Parathyroid adenoma (tissue), 2 donors: ENCODE data around the gene EPHX1.

ENCODE experiments used
- H2AFZ ChIP-seq: fragments of 300-600 bp; sonication (generic); one replicate; pipeline ENCODE4 v1.7.0; 2017; ENCODE audit warnings: antibody characterized with exemption, mild to moderate bottlenecking
- H3K27ac ChIP-seq: fragments of 300-600 bp; sonication (generic); one replicate; pipeline ENCODE4 v1.7.0; 2017
- H3K27me3 ChIP-seq: fragments of 300-600 bp; sonication (generic); one replicate; pipeline ENCODE4 v1.7.0; 2017; ENCODE audit warnings: low read length; ENCODE audit not compliant: control insufficient read depth, insufficient read depth
- H3K36me3 ChIP-seq: fragments of 300-600 bp; sonication (generic); one replicate; pipeline ENCODE4 v1.7.0; 2017; ENCODE audit warnings: low read length; ENCODE audit not compliant: control insufficient read depth, insufficient read depth
- H3K4me1 ChIP-seq: fragments of 300-600 bp; sonication (generic); one replicate; pipeline ENCODE4 v1.7.0; 2017; ENCODE audit warnings: control low read depth
- H3K4me2 ChIP-seq: fragments of 300-600 bp; sonication (generic); one replicate; pipeline ENCODE4 v1.7.0; 2017; ENCODE audit warnings: low read length
- H3K4me3 ChIP-seq: fragments of 300-600 bp; sonication (generic); one replicate; pipeline ENCODE4 v1.7.0; 2017; ENCODE audit warnings: low read depth, low read length
- H3K79me2 ChIP-seq: fragments of 300-600 bp; sonication (generic); one replicate; pipeline ENCODE4 v1.7.0; 2017; ENCODE audit warnings: control low read depth
- H3K9ac ChIP-seq: fragments of 300-600 bp; sonication (generic); one replicate; pipeline ENCODE4 v1.7.0; 2017; ENCODE audit warnings: mild to moderate bottlenecking
- H3K9me3 ChIP-seq: fragments of 300-600 bp; sonication (generic); one replicate; pipeline ENCODE4 v1.7.0; 2017; ENCODE audit warnings: low read length; ENCODE audit not compliant: control insufficient read depth
- TF ChIP-seq, protein P1 (sequence below): fragments of 300-600 bp; sonication (generic); IDR thresholded peaks from one replicate; pipeline ENCODE4 v1.7.0; 2017; ENCODE audit warnings: antibody characterized with exemption, mild to moderate bottlenecking
- donor health status: primary hyperparathyroidism.

Gene EPHX1

DNA sequence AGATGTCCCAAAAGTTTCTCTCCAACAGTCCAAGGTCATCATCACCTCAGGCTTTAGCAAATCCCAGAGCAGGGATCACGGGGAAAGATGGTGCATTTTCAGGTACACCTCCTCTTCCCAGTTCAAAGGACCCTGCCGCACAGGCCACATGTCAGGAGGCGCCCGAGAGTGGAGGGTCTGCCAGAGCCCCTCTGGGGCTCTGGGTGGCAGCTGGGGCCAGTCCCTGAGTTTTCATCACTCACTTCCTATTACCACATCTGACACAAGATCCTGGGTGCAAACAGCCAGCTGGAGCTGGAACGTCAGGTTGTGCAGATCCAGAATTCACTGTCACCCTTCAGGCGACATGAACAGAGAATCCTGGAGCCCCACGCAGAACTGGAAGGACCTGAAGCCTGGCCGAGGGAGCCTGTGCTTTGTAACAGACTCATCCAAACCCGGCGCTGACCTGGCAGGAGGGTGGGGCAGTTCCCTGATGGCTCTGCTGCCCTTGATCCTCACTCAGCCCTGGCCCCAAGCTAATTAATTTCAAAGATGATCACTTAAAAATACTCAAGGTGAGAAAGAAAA, 63.4 kb downstream of the EPHX1 start:
- Histone ChIP-seq H3K9me3 (no peaks in the 10 kb centered on the region), H3K4me2 (no peak overlapping the region), H3K27ac (no peak overlapping the region), H3K79me2 (no peaks in the 10 kb centered on the region), H3K27me3 (no peaks in the 10 kb centered on the region), H3K9ac (no peak overlapping the region), H2AFZ (no peak overlapping the region), H3K4me1 (peaks cover 7% of the 10 kb centered on the region), H3K36me3 (no peaks in the 10 kb centered on the region), H3K4me3 (no peak overlapping the region)
- TF ChIP-seq, protein P1, sequence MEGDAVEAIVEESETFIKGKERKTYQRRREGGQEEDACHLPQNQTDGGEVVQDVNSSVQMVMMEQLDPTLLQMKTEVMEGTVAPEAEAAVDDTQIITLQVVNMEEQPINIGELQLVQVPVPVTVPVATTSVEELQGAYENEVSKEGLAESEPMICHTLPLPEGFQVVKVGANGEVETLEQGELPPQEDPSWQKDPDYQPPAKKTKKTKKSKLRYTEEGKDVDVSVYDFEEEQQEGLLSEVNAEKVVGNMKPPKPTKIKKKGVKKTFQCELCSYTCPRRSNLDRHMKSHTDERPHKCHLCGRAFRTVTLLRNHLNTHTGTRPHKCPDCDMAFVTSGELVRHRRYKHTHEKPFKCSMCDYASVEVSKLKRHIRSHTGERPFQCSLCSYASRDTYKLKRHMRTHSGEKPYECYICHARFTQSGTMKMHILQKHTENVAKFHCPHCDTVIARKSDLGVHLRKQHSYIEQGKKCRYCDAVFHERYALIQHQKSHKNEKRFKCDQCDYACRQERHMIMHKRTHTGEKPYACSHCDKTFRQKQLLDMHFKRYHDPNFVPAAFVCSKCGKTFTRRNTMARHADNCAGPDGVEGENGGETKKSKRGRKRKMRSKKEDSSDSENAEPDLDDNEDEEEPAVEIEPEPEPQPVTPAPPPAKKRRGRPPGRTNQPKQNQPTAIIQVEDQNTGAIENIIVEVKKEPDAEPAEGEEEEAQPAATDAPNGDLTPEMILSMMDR = no peak

DNA sequence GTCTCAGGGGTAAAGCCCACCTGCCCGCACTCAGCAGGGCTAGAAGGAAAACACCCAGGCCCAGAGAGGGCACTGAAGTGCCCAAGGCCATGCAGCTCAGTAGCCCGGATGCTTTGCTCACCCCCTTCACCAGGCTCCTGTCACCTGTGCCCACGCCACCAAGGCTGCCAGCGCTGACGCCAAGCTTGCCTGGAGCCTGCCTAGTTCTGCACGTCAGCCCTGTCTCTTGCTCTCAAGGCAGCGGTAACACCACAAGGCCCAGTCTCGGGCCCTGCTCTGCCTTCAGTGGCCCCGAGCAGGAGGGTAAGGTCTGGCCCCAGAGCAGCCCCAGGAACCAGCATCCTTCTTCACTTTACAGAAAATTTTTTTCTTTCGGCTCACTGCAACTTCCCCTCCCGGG, 64.5 kb downstream of the EPHX1 start:
- no peak overlapping the region for H3K27ac ChIP-seq

DNA sequence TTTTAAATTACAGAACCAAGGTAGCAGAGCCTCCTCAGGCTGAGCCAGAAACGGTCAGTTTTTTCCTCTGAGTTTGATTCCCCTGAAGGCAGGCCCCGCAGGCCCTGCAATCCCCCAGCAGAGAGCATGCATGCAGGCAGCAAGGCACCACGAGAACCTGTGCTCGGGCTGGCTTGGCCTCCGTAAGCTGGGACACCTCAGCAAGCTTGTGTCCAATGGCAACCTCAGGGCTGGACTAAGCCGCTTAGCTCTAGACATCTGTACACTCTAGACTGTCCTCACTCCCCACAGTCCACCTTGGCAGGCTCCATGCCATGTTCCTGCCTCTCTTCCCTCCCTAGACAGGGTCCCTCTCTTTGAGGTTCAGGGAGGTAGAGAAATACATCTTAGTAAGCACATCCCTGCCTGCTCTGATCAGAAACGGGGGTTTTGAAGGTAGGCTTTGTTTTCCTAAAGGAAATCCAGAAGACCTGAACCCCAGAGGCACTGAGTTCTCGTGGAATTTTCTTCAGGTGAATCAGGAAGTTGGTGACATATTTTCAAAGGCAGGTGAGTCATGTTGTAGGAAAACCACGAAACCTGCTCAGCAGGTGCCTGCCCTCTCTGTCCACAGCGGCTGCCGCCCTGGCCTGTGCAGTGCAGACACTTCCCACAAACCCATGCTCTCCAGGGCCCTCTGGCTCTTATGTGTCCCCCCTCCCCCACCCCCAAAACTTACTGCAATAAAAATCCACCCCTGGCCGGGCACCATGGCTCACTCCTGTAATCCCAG, 65.3 kb downstream of the EPHX1 start:
- H3K9ac ChIP-seq = no peak overlapping the region
- no peaks in the 10 kb centered on the region for H3K9me3 ChIP-seq
- TF ChIP-seq, protein P1 = no peak
- no peaks in the 10 kb centered on the region for H3K36me3 ChIP-seq
- no peaks in the 10 kb centered on the region for H3K27me3 ChIP-seq
- H3K27ac ChIP-seq = no peak overlapping the region
- peaks cover 7% of the 10 kb centered on the region for H3K4me1 ChIP-seq
- no peak overlapping the region for H2AFZ ChIP-seq
- no peaks in the 10 kb centered on the region for H3K79me2 ChIP-seq
- no peak overlapping the region for H3K4me2 ChIP-seq
- H3K4me3 ChIP-seq = no peak overlapping the region

More for the DNA sequence above, 64.5 kb downstream of the EPHX1 start:
- TF ChIP-seq, protein P1 = no peak
- H3K9ac ChIP-seq = no peak overlapping the region
- H3K4me3 ChIP-seq = no peak overlapping the region
- no peaks in the 10 kb centered on the region for H3K79me2 ChIP-seq
- no peaks in the 10 kb centered on the region for H3K27me3 ChIP-seq
- H3K9me3 ChIP-seq = no peaks in the 10 kb centered on the region
- no peaks in the 10 kb centered on the region for H3K36me3 ChIP-seq
- H3K4me1 ChIP-seq = peaks cover 7% of the 10 kb centered on the region
- H3K4me2 ChIP-seq = no peak overlapping the region
- H2AFZ ChIP-seq = no peak overlapping the region

DNA sequence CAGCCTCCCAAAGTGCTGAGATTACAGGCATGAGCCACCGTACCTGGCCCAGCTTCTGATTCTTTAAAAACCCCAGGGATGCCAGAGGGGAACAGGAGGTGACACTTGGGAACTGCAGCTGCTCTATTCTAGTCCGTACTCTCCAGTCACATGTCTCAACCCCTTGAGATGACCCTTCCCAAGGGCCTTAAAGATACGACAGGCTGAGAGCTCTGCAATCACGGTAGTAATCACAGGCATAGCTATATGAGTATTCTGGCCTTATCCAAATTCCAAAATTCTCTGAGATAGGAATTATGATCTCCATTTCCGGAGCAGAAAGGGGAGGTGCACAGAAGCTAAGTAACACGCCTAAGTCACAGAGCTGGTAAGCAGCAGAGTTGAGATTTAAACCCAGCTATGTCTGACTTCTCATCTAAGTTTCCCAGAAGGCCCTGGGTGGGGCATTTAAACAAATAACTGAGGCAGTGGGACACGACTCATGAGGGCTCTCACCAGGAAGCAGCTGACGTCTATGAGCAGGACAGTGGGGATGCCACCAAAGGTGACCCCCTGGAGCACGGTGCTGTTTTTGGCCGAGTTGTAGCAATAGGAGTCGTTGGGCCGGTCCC, 67.1 kb downstream of the EPHX1 start:
- no peak overlapping the region for H2AFZ ChIP-seq
- H3K4me1 ChIP-seq = peaks cover 5% of the 10 kb centered on the region
- H3K9ac ChIP-seq = no peak overlapping the region
- no peaks in the 10 kb centered on the region for H3K9me3 ChIP-seq
- no peak overlapping the region for H3K4me2 ChIP-seq
- H3K36me3 ChIP-seq = no peaks in the 10 kb centered on the region
- H3K79me2 ChIP-seq = no peaks in the 10 kb centered on the region
- H3K4me3 ChIP-seq = no peak overlapping the region
- no peaks in the 10 kb centered on the region for H3K27me3 ChIP-seq
- TF ChIP-seq, protein P1 = no peak
- no peak overlapping the region for H3K27ac ChIP-seq
